PFSK-1 (cell line): Measurements from ENCODE around the gene STAP2.

ENCODE experiments used
- POLR2AphosphoS5 ChIP-seq: IDR thresholded peaks from 2 replicates; pipeline ENCODE4 v1.6.1; 2012; ENCODE audit warnings: low read depth, mild to moderate bottlenecking, control low read depth, low read length, moderate library complexity
- SIN3A ChIP-seq: IDR thresholded peaks from 2 replicates; pipeline ENCODE4 v1.6.1; 2012; ENCODE audit warnings: mild to moderate bottlenecking, low read length, moderate library complexity, borderline replicate concordance; ENCODE audit not compliant: insufficient read depth
- TAF1 ChIP-seq: IDR thresholded peaks from 2 replicates; pipeline ENCODE4 v1.6.1; 2012; ENCODE audit warnings: low read length, control low read depth, borderline replicate concordance; ENCODE audit not compliant: insufficient read depth

GRCh38 chr19:4342314-4342614 lies 3.6 kb upstream of the STAP2 start:
- TF ChIP-seq POLR2AphosphoS5 = no peak
- TF ChIP-seq TAF1 = no peak
- no peak for TF ChIP-seq SIN3A
